Stimulated activated CD8-positive, alpha-beta memory T cell treated with anti-CD3 and anti-CD28 coated beads, Interleukin-2, amount 100 ng/mL, for 48 hours (primary cell): Measurements from ENCODE around the gene ARRDC5.
A peak's percentile ranks its signal among the peaks of the same experiment; 100 is the strongest.
"Not testable (repeated sequence)": the region's sequence is repeated elsewhere in the genome, so short reads cannot be mapped to it uniquely, and the experiment has no call there.

Experiments used
- DNase-seq, 2 donors: peaks; one replicate each; pipeline ENCODE4 v3.0.0-alpha.2; 2020; ENCODE audit warnings: low read depth in 2 of 2

ARRDC5 gene

DNA sequence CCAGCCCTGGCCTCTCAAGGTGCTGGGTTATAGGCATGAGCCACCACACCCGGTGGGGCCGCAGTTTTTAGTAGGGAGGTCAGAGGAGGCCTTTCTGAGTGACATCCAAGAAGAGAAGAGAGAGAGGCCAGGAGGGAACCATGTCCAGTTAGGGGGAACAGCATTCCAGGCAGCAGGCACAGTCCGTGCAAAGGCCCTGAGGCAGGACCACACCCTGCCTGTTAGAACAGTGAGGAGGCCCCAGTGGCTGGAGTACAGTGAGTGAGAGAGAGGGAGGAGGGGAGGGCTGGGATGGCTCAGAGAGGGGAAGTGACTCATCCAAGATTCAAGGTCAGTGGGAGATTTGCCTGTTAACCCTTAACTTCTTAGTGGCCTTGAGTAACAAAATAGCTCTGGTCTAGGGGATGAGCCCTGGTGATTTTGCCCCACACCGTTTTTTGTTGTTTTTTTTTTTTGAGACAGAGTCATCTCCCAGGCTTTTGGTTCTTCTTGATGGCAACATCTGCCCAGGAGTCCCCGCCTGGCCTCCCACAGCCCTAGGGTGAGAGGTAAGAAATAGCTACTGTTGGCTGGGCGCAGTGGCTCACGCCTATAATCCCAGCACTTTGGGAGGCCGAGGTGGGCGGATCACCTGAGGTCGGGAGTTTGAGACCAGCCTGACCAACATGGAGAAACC is 32.5 kb downstream of the ARRDC5 start:
- no peak for DNase-seq

- no peak for DNase-seq
These were observed 34.3 kb downstream of the ARRDC5 start for GRCh38 chr19:4868286-4868834.

- peak; percentile 90 to 95 for DNase-seq
These were observed 35.0 kb downstream of the ARRDC5 start, which contains the start of gene PLIN3 for GRCh38 chr19:4867534-4868285. Gene PLIN3, minus strand, starts transcription at chr19:4867667. Its CDS starts 6,273 bp downstream, at chr19:4861394.

DNA sequence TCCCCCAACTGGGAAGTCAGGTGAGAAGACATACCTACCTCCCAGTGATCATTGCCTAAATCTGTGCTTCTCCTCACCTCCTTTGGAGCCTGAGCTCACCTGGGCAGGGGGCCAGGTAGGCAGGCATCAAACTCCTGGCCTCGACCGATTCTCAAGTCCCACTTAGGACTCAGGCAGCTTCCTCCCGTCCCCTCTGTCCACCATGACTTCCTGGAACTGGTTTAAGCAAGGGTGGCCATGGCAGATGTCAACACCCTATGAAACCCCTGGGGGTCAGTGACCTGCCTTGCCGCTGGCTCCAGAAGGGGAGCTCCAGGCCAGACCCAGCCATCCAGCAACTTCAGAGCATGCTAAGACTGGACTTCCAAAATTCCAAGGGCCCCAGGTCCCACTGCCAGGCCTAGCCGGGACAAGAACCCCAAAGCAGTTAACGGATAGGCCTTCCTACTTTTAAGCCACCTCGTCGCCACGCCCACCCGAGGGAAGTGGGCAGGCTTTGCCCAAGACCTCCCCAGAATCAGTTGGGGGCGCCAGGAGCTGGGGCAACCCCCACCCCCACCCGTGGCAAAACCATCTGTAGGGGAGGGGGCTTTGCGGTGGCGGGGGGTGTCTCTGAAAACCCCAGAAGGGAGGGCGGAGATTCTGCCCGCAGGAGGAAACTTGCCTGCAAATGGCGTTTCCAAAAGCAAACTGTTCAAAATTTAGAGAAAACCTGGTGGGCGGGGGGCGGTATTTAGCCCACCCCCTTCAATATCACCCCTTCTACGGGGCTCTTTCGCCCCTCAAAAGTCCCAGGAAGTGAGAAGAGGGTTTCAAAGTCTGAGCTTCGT is 35.9 kb downstream of the ARRDC5 start:
- DNase-seq, result peak in 1 of 2 donors; percentile 33

GRCh38 chr19:4861147-4861546 is 41.5 kb downstream of the ARRDC5 start:
- DNase-seq, result no peak

DNA sequence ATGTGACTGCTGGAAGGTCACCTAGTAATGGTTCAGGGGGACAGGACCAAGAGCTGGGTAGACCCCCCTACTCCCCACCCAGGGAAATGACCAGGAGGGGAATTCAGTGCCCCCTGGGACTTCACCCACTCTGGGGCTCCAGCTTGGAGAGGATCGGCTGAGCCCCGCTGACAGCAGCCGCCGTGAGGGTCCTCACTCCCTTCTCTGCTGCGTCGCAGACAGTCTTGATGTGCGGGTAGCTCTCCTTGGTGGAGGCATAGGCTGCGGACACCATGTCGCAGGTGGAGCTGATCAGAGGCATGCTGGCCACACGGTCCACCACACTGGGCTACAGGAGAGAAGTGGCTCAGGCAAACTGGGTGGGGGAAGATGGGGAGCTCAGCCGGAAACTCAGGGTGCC is 43.0 kb downstream of the ARRDC5 start:
- no peak for DNase-seq

DNA sequence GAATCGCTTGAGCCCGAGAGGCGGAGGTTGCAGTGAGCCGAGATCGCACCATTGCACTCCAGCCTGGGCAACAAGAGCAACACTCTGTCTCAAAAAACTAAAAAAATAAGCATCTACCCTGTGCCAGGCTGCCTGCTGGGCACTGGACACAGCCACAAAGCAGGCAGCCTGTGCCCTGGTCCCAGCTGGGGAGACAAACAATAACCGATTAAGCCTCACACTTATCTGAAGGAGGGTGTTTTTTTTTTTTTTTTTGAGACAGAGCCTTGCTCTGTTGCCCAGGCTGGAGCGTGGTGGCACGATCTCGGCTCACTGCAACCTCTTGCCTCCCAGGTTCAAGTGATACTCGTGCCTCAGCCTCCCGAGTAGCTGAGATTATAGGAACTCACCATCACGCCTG is 46.2 kb downstream of the ARRDC5 start:
- DNase-seq, result not testable (repeated sequence)

GRCh38 chr19:4853506-4853905 is 49.2 kb downstream of the ARRDC5 start:
- not testable (repeated sequence) for DNase-seq

DNA sequence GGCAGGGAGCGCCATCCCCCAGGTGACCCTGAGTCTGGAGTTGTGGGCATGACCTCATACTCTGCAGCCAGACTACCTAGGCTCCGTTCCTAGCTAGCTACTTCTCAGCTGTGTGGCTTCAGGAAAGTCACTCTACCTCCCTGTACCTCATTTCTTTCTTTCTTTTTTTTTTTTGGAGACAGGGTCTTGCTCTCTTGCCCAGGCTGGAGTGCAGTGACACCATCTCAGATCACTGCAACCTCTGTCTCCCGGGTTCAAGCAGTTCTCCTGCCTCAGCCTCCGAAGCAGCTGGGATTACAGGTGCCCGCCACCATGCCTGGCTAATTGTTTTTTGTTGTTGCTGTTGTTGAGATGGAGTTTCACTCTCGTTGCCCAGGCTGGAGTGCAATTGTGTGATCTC is 50.2 kb downstream of the ARRDC5 start:
- no peak for DNase-seq

DNA sequence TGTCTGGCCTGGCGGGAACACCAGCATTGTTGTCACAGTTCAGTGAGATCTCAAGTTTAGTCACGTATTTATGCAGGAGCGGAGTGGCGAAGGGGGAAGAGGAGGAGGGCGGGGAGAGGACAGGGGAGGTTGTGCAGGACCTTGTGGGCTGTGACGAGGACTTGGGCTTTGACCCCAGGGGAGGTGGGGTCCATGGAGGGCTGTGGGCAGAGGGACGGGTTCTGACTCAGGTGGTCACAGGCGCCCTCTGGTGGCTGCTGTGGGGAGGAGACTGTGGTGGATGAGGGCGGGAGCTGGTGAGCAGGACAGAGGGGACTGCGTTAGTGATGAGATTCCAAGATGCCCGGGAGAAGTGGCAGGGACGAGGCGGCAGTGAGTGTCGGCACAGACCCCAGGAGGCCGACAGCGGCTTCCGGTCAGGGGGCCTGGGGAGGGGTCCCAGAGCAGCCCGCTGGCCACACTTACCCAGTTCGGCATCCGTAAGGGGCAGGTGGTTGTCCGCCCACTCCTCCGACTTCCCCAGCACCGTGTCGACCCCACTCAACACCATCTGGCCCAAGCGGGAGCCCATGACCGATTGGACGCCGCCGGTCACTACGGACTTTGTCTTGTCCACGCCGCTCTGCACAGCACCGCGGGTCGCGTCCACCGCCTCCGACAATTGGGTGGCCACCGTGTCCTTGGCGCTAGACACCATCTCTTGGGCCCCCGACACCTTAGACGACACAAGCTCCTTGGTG is 51.0 kb downstream of the ARRDC5 start:
- peak; percentile 64 to 67 for DNase-seq

- no peak for DNase-seq
These were observed 53.7 kb downstream of the ARRDC5 start for GRCh38 chr19:4849019-4849418.

DNA sequence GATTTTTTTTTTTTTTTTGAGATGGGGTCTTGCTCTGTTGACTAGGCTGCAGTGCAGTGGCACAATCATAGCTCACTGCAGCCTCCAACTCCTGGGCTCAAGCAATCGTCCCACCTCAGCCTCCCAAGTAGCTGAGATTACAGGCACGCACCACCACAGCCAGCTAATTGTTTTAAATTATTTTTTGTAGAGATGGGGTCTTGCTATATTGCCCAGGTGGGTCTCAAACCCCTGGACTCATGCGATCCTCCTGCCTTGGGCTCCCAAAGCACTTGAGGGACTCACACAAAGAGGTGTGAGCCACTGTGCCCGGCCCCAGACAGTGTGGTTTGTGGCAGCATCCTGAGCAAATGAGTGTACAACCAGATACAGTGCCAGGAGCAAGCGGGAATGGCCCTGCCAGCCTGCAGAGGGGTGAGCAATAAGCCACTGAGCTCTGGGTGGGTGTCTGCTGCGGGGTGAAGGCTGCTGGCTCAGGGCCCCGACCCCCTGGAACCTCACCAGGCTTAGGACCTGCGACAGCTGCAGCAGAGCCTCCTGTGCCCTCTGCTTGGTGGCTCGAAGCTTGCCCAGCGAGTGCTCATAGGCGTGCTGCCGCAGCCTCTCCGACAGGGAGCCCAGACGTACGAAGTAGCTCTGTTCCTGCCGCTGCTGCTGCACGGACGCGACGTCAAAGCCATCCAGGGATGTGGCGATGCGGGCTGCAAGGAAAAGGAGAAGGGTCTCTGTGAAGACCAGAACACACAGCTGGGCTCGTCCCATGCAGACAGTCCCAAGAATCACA is 55.3 kb downstream of the ARRDC5 start:
- no peak for DNase-seq

DNA sequence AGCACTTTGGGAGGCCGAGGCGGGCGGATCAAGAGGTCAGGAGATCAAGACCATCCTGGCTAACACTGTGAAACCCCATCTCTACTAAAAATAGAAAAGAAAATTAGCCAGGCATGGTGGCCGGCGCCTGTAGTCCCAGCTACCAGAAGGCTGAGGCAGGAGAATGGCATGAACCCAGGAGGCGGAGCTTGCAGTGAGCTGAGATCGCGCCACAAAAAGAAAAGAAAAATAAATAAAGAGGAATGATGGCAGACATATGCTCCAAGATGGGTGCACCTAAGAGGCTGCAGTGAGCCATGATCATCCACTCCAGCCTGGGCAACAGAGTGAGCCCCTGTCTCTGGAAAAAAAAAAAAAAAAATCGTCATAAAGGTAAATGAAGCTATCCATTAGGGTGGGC is 56.7 kb downstream of the ARRDC5 start:
- DNase-seq, result not testable (repeated sequence)

- no peak for DNase-seq
These were observed 58.1 kb downstream of the ARRDC5 start for GRCh38 chr19:4844348-4845179.

GRCh38 chr19:4843647-4843965 is 59.1 kb downstream of the ARRDC5 start:
- no peak for DNase-seq
